ENCODE measurements around the gene SERPINB1. TPM values are rescaled to one million over a fixed set of nuclear protein-coding genes. Genes with fewer than 3 reads are reported as not detected.

The SERPINB1 gene
- total RNA-seq, 2 donors from 2014 or later, result 121 to 169 TPM

DNA sequence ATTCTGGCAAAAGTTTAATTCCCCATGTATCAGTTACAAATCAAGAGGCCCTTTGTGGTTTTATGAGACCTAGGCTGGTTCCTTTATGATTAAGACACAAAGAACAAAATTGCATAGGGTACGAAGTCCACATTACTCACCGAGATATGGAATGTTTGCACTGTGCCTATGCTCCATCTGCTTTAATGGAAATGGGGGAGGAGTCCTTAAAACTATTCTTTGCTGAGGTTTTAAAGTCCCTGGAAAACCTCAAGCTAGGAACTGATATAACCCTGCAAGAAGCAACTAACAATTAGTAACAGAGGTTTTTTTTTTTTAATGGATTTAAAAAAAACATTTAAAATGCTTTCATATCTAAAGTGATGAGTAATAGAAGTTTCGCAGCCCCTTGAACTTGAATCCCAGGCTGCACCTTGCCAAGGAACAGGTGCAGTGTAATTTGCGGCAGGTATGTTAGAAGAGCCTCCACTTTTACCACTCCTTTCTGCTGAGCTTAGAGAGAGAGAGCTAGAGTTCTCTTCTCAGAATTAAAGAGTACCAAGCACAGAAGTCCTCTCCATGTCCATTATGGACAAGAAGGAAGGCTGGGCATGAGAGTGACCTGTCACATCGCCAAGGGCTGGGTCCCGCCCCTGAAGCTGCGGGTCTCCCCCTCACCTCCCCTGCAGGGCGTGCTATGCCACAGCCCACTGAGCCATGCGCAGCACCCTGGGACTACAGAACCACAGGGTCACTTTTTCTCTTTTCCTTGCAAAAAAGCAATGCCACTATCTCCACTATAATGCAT, 2.3 kb downstream of the SERPINB1 start:
- H3K36me3 Mint-ChIP-seq, result peaks cover 22 to 62% of the 10 kb centered on the region in 2 donors
- peak overlapping the region; percentile 77 to 89 for H3K27ac Mint-ChIP-seq
- ATAC-seq, result peak; percentile 13 to 17

DNA sequence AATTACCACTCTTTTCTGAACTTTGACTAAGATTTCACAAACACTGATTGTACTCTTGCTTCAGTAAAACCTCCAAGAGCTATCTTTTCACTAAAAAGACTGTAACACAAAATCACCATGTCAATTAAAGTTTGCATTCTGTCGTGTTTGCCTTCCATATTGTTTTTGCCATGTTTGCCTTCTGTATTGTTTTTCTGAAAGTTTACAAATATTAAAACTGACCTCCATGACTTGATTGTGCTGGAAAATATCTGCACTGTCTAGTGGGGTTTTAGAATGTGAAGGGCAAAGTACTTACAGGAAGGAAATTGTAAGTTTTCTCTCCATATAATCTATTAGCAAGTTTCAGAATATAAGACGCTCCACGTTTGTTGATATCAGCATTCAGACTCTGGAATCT, 3.4 kb downstream of the SERPINB1 start:
- DNase-seq (ENCODE audit: low spot score in 2 of 2), result no peak
- Mint-ChIP-seq H3K27ac (no peak overlapping the region), H3K36me3 (peaks cover 27 to 63% of the 10 kb centered on the region in 2 donors), H3K9me3 (no peaks in the 10 kb centered on the region)
- no peak for ATAC-seq

More for the DNA sequence above, 2.3 kb downstream of the SERPINB1 start:
- no peaks in the 10 kb centered on the region for H3K9me3 Mint-ChIP-seq
- no peak for DNase-seq (ENCODE audit: low spot score in 2 of 2)

DNA sequence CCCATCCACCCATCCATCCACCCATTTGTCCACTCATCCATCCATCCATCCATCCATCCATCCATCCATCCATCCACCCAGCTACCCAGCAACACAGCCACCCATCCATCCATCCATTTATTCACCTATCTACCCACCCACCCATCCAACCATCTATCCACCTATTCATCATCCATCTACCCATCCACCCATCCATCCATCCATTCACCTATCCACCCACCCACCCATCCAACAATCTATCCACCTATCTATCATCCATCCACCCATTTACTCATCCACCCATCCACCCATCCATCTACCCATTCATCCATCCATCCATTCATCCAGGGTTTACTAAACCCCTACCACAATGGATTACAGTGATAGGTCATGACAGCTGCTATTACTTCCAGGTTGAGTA, 7.4 kb downstream of the SERPINB1 start:
- H3K27ac Mint-ChIP-seq, result no peak overlapping the region
- DNase-seq (ENCODE audit: low spot score in 2 of 2) (no peak), ATAC-seq (no peak)
- peaks cover 13 to 53% of the 10 kb centered on the region in 2 donors for H3K36me3 Mint-ChIP-seq
- no peaks in the 10 kb centered on the region for H3K9me3 Mint-ChIP-seq

DNA sequence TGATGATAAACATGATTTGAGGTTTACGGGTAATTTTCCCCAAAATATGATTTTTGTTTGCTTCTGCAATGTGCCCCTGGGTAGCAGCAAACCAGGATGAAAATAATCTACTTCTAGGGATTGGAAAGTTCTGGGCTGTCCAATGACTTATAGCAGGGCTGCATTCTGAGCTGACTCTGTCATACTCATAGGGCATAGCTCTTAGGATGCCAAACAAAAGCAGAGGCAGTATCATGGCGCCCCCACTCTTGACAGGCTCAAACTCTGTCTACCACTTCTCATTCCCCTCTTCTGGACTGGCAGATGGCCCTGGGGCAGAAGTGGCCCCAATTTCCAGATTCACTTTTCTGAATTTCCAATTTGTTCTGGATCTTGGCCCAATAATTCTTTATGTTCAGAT, 10.3 kb downstream of the SERPINB1 start:
- ATAC-seq, result no peak
- Mint-ChIP-seq H3K9me3 (no peaks in the 10 kb centered on the region), H3K36me3 (peaks cover 13 to 37% of the 10 kb centered on the region in 2 donors), H3K27ac (no peak overlapping the region)
- DNase-seq (ENCODE audit: low spot score in 2 of 2), result no peak

DNA sequence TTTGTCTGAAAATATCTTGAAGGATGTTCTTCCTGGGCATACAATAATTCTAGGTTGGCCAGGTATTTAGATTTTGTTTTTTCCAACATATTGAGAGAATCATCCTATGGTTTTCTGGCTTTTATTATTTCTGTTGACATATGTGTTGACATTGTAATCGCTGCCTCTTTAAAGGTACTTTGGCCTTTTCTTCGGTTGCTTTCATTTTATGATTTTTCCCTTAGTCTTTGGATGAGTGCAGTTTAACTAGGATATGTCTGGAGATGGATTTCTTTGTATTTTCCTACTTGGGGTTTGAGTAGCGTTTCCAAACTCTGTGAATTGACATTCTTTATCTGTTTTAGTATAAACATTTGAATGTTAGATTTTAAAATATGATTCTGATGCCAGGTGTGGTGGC, 11.5 kb downstream of the SERPINB1 start:
- no peak for DNase-seq (ENCODE audit: low spot score in 2 of 2)
- H3K27ac Mint-ChIP-seq, result no peak overlapping the region
- ATAC-seq, result no peak
- H3K9me3 Mint-ChIP-seq, result no peaks in the 10 kb centered on the region
- H3K36me3 Mint-ChIP-seq, result peaks cover 13 to 28% of the 10 kb centered on the region in 2 donors

DNA sequence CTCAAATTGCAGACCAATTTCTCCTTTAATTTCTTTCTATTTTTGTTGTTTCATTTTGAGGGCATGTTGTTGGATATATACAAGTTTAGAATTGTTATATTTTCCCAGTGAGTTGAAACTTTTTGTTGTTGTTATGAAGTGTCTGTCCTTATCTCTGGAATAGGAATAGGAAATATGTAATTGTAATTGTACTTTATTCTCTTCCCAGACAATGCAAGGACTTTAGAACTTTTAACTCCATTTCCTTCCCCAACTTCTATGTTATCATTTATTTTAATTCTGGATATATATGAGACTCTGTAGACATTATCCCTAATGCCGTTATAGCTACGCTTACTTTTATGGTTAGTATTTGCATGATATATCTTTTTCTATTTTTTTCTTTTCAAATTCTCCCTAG, 12.4 kb downstream of the SERPINB1 start:
- Mint-ChIP-seq H3K9me3 (no peaks in the 10 kb centered on the region), H3K36me3 (peaks cover 4 to 19% of the 10 kb centered on the region in 2 donors), H3K27ac (no peak overlapping the region)
- ATAC-seq, result no peak
- DNase-seq (ENCODE audit: low spot score in 2 of 2), result no peak

DNA sequence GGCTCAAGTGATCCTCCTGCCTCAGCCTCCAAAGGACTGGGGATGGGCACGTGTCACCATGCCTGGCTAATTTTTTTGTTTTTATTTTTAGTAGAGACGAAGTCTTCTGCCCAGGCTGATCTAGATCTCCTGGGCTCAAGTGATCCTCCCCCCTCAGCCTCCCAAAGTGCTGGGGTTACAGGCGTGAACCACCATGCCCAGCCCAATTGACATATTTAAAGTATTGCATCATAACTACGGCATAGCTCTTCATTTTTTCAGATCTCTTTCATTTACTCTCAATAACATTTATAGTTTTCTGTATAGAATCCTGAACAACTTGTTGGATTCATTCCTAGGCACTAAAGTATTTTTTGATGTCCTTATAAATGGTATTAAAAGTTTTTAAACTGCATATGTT, 13.0 kb downstream of the SERPINB1 start:
- H3K27ac Mint-ChIP-seq, result peak overlapping the region in 1 of 2 donors; percentile 50
- no peak for DNase-seq (ENCODE audit: low spot score in 2 of 2)
- no peak for ATAC-seq
- H3K36me3 Mint-ChIP-seq, result peaks cover 0 to 12% of the 10 kb centered on the region in 2 donors
- H3K9me3 Mint-ChIP-seq, result no peaks in the 10 kb centered on the region

DNA sequence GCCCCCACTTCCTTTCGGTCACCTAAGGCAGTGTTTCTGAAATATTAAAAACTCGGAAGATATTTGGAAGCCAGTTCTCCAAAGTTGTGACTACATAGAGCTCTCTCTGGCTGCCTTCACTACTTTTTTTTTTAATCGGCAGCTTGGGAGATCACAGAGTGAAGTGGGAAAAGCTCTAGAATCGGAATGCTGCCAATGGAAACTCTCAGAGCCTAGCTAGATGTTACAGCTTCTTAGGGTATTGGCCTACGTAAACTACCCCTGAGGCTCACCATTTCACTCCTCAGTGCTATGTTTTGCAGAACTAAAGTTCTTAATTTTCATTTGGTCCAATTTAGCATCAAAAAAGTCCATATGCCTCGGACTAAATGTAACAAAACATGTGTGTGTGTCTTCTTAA, 14.5 kb downstream of the SERPINB1 start:
- ATAC-seq (no peak), DNase-seq (ENCODE audit: low spot score in 2 of 2) (no peak)
- Mint-ChIP-seq H3K9me3 (no peaks in the 10 kb centered on the region), H3K36me3 (peaks cover 0 to 8% of the 10 kb centered on the region in 2 donors), H3K27ac (no peak overlapping the region)

DNA sequence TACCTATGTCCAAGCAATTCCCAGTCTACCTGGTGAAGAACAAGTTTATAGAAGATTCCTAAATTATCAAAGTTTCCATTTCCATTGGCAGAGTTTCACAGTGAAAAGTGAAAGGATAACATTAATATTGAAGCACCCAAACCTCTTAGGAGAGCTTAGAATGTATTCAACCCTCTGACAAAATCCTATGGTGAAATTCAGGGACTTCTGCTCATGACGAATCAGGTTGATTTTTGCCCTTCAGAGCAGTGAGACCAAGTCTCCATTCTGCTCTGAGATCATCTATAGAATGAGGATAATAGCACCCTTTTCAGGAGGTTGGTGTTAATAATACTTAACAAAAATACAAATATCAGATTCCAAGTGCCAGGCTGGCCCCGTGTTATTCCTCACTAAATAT, 15.5 kb downstream of the SERPINB1 start:
- Mint-ChIP-seq H3K27ac (no peak overlapping the region), H3K36me3 (no peaks in the 10 kb centered on the region), H3K9me3 (no peaks in the 10 kb centered on the region)
- DNase-seq (ENCODE audit: low spot score in 2 of 2) (no peak), ATAC-seq (no peak)

DNA sequence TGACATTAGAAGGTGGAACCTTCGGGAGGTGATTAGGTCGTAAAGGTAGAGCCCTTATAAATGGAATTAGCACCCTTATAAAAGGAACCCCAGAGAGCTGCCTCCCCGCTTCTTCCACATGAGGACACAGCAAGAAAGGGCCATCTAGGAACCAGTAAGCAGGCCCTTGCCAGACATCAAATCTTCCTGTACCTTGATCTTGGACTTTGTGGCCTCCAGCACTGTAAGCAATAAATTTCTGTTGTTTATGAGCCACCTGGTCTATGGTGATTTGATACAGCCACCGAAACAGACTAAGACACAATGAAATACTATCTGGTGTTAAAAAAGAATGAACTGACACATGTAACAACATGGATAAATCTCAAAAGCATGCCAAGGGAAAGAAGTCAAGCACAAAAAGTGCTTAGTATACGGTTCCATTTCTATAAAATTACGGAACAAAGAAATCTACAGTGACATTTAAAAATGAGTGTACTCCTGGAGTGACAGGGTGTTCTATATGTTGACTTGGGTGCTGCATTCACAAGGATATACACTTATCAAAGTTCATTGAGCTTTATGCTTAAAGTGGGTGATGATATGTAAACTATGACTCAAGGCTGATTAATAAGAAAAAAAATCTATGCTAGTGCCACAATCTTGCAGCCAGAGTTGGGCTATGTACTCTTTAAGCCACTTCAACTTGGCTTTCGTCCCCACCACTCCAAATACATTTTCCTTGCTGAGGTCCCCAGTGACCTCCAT, 18.4 kb downstream of the SERPINB1 start:
- ATAC-seq (no peak), DNase-seq (ENCODE audit: low spot score in 2 of 2) (no peak)
- Mint-ChIP-seq H3K27ac (no peak overlapping the region), H3K36me3 (no peaks in the 10 kb centered on the region), H3K9me3 (no peaks in the 10 kb centered on the region)

DNA sequence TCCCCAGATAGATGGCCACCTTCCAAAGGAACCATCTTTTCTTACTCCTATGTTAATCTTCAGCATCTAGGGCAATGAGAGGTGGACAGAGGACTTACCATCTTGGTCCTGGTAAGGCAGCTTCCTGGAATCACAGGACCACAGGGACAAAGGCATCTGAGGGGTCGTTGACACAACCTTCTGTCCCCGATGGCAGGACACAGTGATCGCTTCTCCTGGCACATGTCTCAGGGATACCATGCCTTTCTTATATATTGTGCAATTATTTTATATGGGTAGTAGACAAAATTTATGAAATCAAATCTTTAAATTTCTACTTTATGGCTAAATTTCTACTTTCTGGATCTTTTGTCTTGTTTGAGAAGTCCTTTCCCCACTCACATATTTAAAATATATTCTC, 20.1 kb downstream of the SERPINB1 start:
- Mint-ChIP-seq H3K9me3 (peaks cover 0 to 10% of the 10 kb centered on the region in 2 donors), H3K27ac (no peak overlapping the region), H3K36me3 (peaks cover 12% of the 10 kb centered on the region in 2 donors)
- ATAC-seq, result no peak
- no peak for DNase-seq (ENCODE audit: low spot score in 2 of 2)

DNA sequence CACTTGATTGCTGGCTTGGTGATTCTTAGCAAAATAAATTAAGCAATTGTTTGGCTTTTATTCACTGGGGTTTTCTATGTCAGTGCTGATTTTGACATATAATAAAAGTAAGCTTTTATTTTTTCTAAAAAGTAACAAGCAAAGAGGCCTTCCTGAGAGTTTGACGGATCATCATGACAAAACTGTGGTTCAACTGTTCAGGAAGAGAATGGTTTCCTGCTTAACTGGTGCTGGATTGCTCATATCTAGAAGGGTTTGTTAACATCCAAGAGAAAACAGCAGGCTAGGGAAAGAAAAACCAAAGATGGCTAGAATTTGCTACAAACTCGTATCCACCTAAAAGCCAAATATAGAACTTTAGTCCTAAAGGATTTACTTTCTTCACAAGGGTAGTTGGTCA, 21.2 kb downstream of the SERPINB1 start:
- peaks cover 23% of the 10 kb centered on the region in 2 donors for H3K36me3 Mint-ChIP-seq
- no peak for DNase-seq (ENCODE audit: low spot score in 2 of 2)
- H3K27ac Mint-ChIP-seq, result no peak overlapping the region
- ATAC-seq, result no peak
- peaks cover 8 to 19% of the 10 kb centered on the region in 2 donors for H3K9me3 Mint-ChIP-seq

DNA sequence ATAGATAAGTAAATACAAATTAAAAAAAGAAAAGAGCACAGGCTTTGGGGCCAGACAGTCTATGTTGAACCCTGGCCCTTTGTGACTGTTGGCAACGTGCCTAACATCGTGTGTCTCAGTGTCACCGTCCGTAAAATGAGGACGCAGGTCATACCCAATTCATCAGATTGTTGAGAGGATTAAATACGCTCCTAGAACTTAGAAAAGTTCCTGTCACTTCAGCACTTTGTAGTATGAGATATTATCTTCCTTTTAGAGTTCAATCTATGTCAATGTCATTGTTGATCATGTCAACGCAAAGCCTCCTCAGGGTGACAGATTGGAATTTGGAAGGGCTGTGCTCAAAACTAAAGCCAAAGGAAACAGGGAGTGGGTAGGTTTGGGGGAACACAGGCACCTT, 21.7 kb downstream of the SERPINB1 start:
- ATAC-seq (no peak), DNase-seq (ENCODE audit: low spot score in 2 of 2) (no peak)
- H3K36me3 Mint-ChIP-seq, result peaks cover 25% of the 10 kb centered on the region in 2 donors
- peaks cover 8 to 23% of the 10 kb centered on the region in 2 donors for H3K9me3 Mint-ChIP-seq
- H3K27ac Mint-ChIP-seq, result no peak overlapping the region

DNA sequence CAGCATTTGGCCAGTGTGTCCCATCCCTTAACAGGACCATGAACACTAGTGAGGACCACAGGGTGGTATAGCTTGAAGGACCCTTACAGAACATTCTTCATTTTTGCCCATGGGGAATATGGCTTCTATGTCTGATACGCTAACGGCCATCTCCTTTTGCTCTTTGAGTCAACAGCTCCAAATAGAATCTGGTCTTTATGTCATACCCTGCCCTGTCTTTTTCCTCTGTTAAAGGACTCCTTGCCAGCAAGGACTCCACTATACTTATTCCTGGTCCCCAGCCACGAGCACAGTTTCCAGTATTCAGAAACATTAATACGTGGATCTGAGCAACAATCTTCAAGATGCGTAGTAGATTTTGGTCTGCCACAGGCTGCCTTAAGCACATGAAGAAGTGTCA, 22.5 kb downstream of the SERPINB1 start:
- peaks cover 8 to 24% of the 10 kb centered on the region in 2 donors for H3K9me3 Mint-ChIP-seq
- ATAC-seq, result no peak
- H3K27ac Mint-ChIP-seq, result no peak overlapping the region
- no peak for DNase-seq (ENCODE audit: low spot score in 2 of 2)
- peaks cover 25% of the 10 kb centered on the region in 2 donors for H3K36me3 Mint-ChIP-seq

DNA sequence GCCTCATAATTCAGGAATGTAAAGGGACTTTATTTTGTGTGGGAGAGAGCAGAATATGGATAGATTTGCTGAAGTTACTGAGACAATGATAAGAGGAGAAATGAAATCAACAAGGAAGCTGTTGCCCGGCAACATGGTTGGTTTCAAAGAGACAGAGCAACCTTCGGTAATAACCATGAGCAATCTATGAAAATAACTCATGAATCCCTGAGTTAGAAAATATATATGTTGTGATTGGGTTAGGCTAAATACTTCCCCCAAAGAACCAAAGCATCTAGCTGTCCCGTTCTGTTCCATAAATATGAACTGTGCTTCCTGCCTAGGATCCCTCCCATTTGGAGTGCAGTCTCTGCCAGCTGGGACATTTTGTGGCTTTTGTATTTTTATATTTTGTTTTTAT, 23.1 kb downstream of the SERPINB1 start:
- Mint-ChIP-seq H3K36me3 (peaks cover 25% of the 10 kb centered on the region in 2 donors), H3K9me3 (peaks cover 8 to 27% of the 10 kb centered on the region in 2 donors), H3K27ac (peak overlapping the region in 1 of 2 donors; percentile 8)
- ATAC-seq (peak in 1 of 2 donors; percentile 68), DNase-seq (ENCODE audit: low spot score in 2 of 2) (no peak)

DNA sequence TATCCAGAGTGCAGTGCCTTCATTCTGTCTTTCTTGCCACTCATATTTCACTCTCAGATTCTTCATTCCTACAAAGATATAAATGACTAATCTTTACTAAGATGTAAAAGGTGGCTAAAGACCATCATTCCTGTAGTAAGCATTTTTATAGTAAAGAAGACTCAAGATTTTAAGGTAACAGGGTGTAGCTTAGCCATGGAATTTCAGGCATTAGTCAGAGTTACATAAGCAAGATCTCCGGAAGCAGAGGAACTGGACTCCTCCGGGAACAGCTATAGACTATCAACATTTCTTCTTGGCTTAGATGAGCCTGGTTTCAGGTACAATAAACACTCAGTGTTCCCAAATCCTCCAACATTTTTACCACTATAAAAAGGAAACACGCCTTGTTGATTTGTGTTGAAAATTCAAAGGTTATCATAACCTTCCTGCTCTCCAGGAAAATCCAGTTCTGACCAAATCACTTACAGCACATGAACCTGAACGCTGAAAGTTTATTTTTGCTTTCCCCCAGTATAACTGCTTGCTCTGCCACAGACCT, 23.7 kb downstream of the SERPINB1 start:
- DNase-seq (ENCODE audit: low spot score in 2 of 2) (no peak), ATAC-seq (peak; percentile 52 to 88)
- Mint-ChIP-seq H3K9me3 (peaks cover 8 to 27% of the 10 kb centered on the region in 2 donors), H3K27ac (peak overlapping the region; percentile 8 to 40), H3K36me3 (peaks cover 25% of the 10 kb centered on the region in 2 donors)

DNA sequence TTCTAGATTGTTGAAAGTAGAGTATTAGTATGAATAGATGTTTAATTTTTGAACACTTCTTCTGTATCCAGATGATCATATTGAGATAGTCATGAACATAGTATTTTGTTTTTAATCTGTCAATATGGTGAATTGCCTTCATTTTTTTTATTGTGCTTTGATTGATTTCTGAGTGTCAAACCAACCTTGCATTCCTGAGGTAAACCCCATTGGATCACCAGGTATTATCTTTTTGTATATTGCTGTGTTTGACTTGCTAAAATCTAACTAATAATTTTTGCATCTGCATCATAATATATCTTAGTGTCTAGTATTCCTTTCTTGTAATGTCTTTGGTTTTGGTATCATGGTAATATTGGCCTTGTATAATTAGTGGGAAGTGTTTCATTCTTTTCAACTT, 25.5 kb downstream of the SERPINB1 start:
- ATAC-seq (no peak), DNase-seq (ENCODE audit: low spot score in 2 of 2) (no peak)
- Mint-ChIP-seq H3K9me3 (peaks cover 11 to 33% of the 10 kb centered on the region in 2 donors), H3K27ac (no peak overlapping the region), H3K36me3 (peaks cover 25 to 31% of the 10 kb centered on the region in 2 donors)

Data from activated naive CD4-positive, alpha-beta T cell treated with anti-CD3 and anti-CD28 coated beads, Interleukin-2, amount 50 U/mL, for 72 hours (primary cell).